Cardiac septum (tissue), 1 donor: ENCODE measurements around the gene CDH13. TPM values are rescaled to one million over a fixed set of nuclear protein-coding genes. Genes with fewer than 3 reads are reported as not detected.

Source experiments
- DNase-seq: peaks from one replicate; pipeline ENCODE4 v3.0.0-alpha.2; 2020; ENCODE audit warnings: low spot score
- intact Hi-C: fragments of 100-400 bp; cut with DNase I; formaldehyde crosslinking; loops from one replicate; pipeline ENCODE4 v1.14.0; 2022
- total RNA-seq: library from RNA; stranded (reverse); fragmentation: NEBNext Ultra II Directional; extraction: Animal tissue kit (Norgen Biotek cat#: 25700); gene quantifications from one replicate; pipeline ENCODE4 v1.2.1, GENCODE V29; 2021
- donor health status: DM: no; HTN: no; CAD: no.

CDH13 gene
- total RNA-seq, 1 donor from 2014 or later = 108 TPM

DNA sequence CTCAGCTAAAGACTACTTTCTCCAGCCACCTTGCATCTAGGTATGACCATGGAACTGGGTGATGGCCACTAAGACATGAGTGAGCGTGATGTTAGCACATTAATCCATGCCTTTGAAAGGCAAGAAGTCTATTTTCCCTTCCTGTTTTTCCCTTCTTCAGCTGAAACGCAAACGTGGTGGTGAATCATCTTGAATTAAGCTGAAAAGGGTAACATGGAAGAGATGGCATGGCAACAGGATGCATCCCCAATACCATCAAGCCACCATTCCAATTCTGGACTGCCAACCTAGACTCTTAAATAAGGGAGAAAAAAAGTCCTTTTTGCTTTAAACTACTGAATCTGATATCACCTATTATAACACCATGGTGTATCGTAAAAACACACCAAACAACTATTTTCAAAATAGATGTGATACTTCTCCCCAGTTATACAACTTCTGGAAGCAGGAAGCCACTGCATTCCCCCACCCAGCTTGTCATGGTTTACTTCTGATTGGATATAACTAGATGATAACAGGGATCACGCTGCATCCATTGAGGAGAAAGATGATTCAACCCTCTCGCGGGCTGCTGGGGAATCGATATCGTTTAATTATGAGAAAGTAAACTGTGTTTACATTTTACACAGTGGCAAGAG is 368.6 kb downstream of the CDH13 start:
- DNase-seq = no peak
- intact Hi-C loops = loop anchor here (5.0 kb wide), 1 partner anchor 368 kb away; the partner anchor contains the start of gene CDH13

- intact Hi-C loops = loop anchor here (5.0 kb wide), 1 partner anchor 369 kb away; the partner anchor contains the start of gene CDH13
- no peak for DNase-seq
These were observed 369.2 kb downstream of the CDH13 start for GRCh38 chr16:82995924-82996441.

- DNase-seq = no peak
- intact Hi-C loops = loop anchor here (5.0 kb wide), 1 partner anchor 370 kb away; the partner anchor contains the start of gene CDH13
These were observed 370.0 kb downstream of the CDH13 start for GRCh38 chr16:82996814-82997213.

DNA sequence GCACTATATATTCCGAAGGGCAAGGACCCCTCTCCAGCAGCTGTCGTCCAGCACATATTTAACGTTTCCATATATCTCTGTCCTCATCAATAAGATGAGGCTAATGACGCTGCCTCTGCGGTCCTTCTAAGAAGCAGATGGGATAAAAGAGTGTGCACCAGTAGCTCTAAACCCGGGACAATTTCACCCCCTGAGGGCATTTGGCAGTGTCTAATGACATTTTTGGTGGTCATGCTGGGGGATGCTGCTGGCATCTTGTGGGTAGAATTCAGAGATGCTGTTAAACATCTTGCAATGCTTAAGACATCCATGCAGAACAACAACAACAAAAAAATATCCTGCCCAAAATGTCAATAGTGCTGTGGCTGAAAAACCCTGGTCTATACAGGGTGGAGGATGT is 372.9 kb downstream of the CDH13 start:
- intact Hi-C loops = loop anchor here (5.0 kb wide), 1 partner anchor 372 kb away; the partner anchor contains the start of gene CDH13
- no peak for DNase-seq

GRCh38 chr16:83002351-83003334 is 375.9 kb downstream of the CDH13 start:
- no peak for DNase-seq
- intact Hi-C loops = no loop called here

DNA sequence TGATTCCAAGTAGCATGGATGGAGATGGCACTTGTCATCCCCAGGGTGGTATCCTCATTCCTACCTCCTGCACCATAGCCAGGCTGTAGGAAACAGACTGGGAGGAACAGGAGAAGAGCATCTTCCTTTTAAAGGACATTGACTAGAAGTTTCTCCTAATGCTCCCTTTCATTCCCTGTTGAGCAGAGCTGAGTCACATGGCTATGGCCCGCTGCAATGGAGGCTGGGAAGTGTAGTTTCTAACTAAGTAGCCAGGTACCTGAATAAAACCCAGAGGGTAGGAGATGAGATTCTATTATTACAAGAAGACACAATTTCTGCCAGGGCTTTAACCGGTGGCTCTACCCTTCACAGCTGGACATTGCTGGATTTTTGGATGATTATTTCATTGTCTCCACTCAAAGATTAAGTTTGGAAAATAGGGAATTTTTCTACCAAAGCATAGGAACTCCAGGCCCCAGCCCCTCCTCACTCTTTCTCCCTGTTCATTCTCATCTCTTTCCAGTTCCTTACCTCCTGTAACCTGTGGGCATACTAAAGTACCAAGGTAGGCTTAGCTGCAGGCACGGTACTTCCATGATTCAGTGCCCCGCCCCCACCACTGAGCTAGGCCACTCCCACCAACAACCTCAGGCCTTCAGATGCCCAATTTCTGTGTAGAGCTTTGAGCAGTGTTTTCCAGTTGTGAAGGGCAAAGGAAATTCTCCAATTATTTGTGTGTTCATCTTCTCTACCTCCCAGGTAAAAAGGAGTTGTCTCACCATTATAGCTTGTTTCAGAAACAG is 378.3 kb downstream of the CDH13 start:
- intact Hi-C loops = no loop called here
- no peak for DNase-seq

- intact Hi-C loops = no loop called here
- DNase-seq = no peak
These were observed 378.9 kb downstream of the CDH13 start for GRCh38 chr16:83005653-83006160.

GRCh38 chr16:83010776-83011720 is 384.3 kb downstream of the CDH13 start:
- DNase-seq = no peak
- intact Hi-C loops = no loop called here

- no peak for DNase-seq
- intact Hi-C loops = no loop called here
These were observed 385.2 kb downstream of the CDH13 start for GRCh38 chr16:83011939-83012338.

DNA sequence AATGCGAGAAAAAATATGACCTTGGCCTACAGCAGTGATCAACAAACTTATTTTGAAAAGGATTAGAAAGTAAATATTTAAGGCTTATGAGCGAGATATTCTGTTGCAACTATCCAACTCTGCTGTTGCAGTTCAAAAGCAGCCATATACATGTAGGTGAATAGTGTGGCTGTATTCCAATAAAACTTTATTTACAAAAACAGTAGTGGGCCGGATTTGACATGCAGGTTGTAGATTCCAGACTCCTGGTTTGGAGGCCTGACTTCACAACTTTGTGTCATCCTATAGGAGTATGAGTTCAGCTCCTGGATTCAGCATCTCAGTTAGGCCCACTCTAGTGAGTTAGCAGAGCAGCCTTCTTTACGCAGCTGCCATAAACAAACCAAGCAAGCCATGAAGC is 386.3 kb downstream of the CDH13 start:
- intact Hi-C loops = no loop called here

DNA sequence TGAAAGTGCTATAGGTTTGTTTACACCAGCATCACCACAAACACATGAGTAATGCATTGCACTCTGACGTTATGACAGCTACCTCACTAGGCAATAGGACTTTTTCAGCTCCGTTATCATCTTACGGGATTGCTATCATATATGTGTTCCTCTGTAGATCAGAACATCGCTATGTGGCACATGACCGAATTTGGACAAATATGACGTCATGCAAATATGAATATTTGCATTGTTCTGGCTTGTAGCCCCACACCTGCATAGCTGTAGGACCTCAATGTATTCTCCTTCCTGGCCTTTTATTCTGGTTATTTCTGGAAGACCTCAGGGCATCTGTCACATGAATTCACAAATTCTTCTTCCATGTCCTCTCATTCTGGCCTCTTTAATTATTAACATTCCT is 393.2 kb downstream of the CDH13 start:
- DNase-seq = no peak
- intact Hi-C loops = no loop called here

More for the DNA sequence above, 386.3 kb downstream of the CDH13 start:
- DNase-seq = no peak

DNA sequence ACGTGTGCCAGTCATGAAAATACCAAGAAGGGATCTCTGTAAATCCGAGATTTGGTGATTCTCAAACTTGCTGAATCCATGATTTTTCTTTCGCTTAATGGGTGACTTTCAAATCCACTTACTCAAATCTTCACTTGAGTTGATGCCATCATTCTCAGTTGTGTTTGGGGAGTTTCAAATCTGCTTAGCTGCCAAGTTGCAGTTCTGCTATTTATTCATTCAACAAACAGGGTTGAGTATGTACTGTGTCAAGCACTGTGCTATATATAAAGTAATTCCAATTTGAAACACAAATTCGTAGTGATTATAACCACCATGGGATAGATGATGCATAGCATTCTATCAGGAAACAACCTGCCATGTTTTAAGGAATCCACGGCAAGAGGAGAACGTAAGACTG is 394.3 kb downstream of the CDH13 start:
- intact Hi-C loops = no loop called here
- DNase-seq = no peak

DNA sequence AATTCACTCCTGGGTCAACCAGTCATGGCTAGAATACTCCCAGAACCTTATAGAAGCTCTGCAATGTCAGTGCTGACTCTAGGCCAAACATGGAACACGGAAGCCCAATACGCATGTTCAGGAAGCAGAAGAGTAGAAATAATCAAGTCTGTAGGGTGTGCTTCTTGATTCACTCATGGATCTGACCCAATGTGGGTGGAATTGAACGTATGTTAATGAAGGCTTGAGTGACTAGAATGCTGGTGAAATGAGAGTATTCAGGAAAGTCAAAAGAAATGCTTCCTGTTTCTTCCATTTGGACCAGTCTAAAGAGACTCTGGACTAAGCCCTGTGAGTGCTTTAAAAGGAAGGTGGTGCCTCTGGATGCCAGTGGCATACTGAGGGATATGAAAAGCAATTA is 395.0 kb downstream of the CDH13 start:
- intact Hi-C loops = no loop called here
- no peak for DNase-seq

DNA sequence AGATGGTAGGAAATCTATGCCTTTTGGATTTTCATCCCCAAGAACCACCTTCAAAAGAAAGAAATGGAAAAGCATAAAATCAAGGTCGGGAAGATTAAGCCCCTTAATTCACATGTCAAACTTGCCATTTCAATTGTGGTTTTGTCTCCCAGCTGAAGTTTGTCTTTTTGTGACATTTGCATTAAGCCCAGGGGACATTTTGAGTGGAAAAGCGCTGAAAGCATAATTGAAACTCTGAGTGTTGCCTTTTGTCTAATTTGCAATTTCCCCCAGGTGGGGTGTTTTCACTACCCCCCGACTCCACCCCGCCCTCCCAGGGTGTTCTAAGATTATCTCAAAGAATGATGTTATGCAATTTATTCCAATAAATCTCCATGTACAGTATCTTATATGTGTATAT is 396.2 kb downstream of the CDH13 start:
- intact Hi-C loops = no loop called here

DNA sequence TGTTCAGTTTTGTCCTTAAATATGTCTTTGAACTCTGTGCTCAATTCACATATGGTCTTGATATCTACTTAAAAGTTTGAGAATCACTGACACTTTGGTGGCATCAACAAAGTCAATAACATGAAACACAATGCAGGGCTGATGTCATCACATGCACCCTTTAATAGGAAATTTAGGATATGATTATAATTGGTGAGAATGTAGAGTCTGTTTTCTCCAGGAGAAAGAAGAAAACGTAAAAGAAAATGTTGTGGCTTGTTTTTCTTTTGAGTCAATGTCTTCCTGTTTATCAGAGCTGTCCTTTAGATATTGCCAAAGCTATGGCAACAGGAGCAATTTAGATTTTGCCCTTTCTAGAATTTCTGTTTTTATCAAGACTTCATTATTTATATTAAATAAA is 396.9 kb downstream of the CDH13 start:
- intact Hi-C loops = no loop called here
- DNase-seq = no peak

More for the DNA sequence above, 396.2 kb downstream of the CDH13 start:
- no peak for DNase-seq

GRCh38 chr16:83027973-83028372 is 401.2 kb downstream of the CDH13 start:
- DNase-seq = no peak
- intact Hi-C loops = no loop called here

- intact Hi-C loops = no loop called here
These were observed 402.7 kb downstream of the CDH13 start for GRCh38 chr16:83029467-83029866.

DNA sequence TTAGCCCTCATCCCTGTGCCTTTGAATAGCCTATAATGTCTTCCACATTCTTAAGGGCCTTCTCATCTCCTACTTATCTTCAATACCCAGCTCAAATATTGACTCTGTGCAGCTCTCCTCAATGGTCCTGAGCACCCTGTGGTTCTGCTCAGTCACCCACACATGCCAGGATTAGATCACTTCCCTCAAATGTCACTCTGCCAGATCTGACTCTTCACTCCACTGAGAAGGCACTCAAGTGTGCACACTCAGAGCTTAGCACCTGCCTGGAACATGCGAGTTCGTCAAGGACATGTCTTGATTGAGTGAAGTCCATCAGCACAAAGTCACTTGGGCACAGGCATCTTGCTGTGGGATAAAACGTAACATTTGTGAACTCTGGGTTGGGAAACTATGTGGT is 404.8 kb downstream of the CDH13 start:
- no peak for DNase-seq
- intact Hi-C loops = no loop called here

More at GRCh38 chr16:83029467-83029866, 402.7 kb downstream of the CDH13 start:
- DNase-seq = no peak
